ENCODE results near the gene ARL13B.

DNA sequence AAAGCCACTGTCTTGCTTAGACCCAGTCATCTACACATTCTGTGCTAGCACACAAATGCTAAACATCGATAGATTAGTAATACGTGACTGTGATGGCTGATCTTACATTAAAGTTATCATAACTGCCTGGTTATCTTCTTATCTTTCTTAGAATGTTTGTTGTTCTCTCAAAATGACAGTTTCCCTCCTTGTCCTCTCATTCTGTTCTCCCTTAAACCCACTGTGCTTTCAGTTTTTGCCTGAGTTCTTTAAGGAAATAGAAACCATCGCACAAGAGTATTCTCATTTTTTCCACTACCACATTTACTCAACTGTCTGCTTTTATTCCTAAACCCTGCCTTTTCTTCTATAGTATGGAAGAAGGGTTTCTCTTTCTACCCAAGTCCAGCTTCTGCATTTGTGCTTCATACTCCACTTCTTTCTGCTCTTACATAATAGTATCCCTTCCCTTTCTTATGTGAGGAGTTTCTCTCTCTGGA lies 31.3 kb downstream of the ARL13B start:
- TF ChIP-seq, protein P1, sequence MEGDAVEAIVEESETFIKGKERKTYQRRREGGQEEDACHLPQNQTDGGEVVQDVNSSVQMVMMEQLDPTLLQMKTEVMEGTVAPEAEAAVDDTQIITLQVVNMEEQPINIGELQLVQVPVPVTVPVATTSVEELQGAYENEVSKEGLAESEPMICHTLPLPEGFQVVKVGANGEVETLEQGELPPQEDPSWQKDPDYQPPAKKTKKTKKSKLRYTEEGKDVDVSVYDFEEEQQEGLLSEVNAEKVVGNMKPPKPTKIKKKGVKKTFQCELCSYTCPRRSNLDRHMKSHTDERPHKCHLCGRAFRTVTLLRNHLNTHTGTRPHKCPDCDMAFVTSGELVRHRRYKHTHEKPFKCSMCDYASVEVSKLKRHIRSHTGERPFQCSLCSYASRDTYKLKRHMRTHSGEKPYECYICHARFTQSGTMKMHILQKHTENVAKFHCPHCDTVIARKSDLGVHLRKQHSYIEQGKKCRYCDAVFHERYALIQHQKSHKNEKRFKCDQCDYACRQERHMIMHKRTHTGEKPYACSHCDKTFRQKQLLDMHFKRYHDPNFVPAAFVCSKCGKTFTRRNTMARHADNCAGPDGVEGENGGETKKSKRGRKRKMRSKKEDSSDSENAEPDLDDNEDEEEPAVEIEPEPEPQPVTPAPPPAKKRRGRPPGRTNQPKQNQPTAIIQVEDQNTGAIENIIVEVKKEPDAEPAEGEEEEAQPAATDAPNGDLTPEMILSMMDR (IDR thresholded peaks at IDR 0.05): no peak
- TF ChIP-seq POLR2A (IDR thresholded peaks at IDR 0.05): no peak

Data from vagina (tissue), 2 donors.